H1 (cell line): ENCODE data around the gene AP1S3.

ENCODE experiments used
- CBX5 ChIP-seq: fragments of 300-800, 300-1000 bp; sonication (generic); IDR thresholded peaks from 2 replicates; pipeline ENCODE4 v1.7.1; 2016; ENCODE audit warnings: antibody characterized with exemption, low read length, low read depth
- CHD1 ChIP-seq: IDR thresholded peaks from 2 replicates; pipeline ENCODE4 v1.6.1; 2012; ENCODE audit warnings: low read depth, low read length, improper control_type of control experiment
- CTCF ChIP-seq, 3 experiments: IDR thresholded peaks; 1 replicate in 2 of 3; 2 replicates in 1 of 3; pipeline versions ENCODE4 v1.5.1 to v1.6.1; 2011; ENCODE audit warnings: low read length in 3 of 3, mild to moderate bottlenecking in 3 of 3, inconsistent platforms in 2 of 3, low read depth in 1 of 3, moderate library complexity in 1 of 3; ENCODE audit not compliant: insufficient read depth in 1 of 3; ENCODE audit errors: control extremely low read depth in 1 of 3
- GTF2F1 ChIP-seq: IDR thresholded peaks from 2 replicates; pipeline ENCODE4 v1.6.1; 2012; ENCODE audit warnings: low read depth, low read length, improper control_type of control experiment, borderline replicate concordance
- POLR2A ChIP-seq, 2 experiments: IDR thresholded peaks; 1 replicate in 1 of 2; 2 replicates in 1 of 2; pipeline ENCODE4 v1.6.1; 2011; ENCODE audit warnings: low read depth in 2 of 2, low read length in 2 of 2, mild to moderate bottlenecking in 2 of 2; ENCODE audit errors: control extremely low read depth in 1 of 2

GRCh38 chr2:223800908-223801307, 36.5 kb downstream of the AP1S3 start:
- TF ChIP-seq CTCF (IDR thresholded peaks at IDR 0.05; ENCODE audit: control extremely low read depth in 1 of 3, insufficient read depth in 1 of 3, low read depth in 1 of 3, low read length in 3 of 3), result no peak
- TF ChIP-seq POLR2A (IDR thresholded peaks at IDR 0.05; ENCODE audit: control extremely low read depth in 1 of 2, low read depth in 2 of 2, low read length in 2 of 2), result no peak
- no peak for TF ChIP-seq CHD1
- no peak for TF ChIP-seq GTF2F1
- TF ChIP-seq CBX5, result no peak
